Measurements from ENCODE around the gene NCS1. TPM values are rescaled to one million over a fixed set of nuclear protein-coding genes. Genes with fewer than 3 reads are reported as not detected.

NCS1 gene
- total and polyA plus RNA-seq, 2 donors (not counting 1 experiment from before 2014, with no cell fraction given) = 44.9 to 52.0 TPM

DNA sequence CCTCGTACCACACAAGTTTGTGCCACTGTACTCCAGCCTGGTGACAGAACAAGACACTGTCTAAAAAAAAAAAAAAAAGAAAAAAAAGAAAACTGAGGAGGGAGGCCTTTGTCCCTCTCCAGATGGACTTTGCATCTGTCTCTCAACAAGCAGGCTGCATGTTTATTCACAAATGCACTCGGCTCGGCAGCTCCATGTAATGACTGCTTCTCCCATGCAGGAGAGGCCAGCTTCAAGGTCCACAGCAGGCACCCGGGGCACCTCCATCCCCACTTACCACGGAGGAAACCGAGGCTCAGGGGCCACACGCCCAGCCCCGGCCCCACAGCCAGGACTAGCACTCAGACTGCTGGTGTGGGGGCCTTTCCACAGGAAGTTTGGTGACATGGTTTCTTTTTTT is 13.1 kb upstream of the NCS1 start:
- H3K9me3 ChIP-seq (ENCODE audit: control insufficient read depth, insufficient read depth, low read depth, low read length) = no peaks in the 10 kb centered on the region

DNA sequence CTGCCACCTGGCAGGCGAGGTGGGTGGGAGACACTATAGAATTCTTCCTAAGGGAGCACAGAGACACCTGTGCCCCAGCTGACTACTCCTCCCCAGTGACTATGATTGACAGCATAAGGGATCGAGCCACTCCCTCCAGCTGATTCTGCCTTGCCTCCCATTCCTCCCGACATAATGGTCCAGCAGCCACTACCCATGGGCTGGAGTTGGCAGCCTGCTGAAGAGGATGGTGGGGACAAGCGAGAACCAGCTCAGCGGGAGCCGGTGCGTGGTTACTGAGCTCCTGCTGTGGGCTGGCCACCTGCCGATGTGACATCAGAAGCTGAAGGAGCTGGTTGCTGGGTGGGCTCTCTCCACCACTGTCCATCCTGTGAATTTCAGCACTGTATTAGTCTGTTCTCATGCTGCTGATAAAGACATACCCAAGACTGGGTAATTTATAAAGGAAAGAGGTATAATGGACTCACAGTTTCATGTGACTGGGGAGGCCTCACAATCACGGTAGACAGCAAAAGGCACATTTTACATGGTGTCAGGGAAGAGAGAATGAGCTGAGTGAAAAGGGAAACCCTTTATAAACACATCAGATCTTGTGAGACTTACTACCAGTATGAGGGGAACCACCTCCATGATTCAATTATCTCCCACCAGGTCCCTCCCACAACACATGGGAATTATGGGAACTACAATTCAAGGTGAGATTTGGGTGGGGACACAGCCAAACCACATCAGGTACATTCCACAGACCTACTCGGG is 12.1 kb upstream of the NCS1 start:
- H3K36me3 ChIP-seq (ENCODE audit: control insufficient read depth, insufficient read depth, low read length) = no peaks in the 10 kb centered on the region
- H3K4me1 ChIP-seq (ENCODE audit: control insufficient read depth, extremely low read depth, insufficient read depth, low read length) = no peaks in the 10 kb centered on the region
- no peaks in the 10 kb centered on the region for H4K20me1 ChIP-seq (ENCODE audit: control insufficient read depth, extremely low read depth, insufficient read depth, low read length)
- H3K4me3 ChIP-seq (replicated peaks in 1 of 4; ENCODE audit: control extremely low read depth in 1 of 4, insufficient read depth in 1 of 4, low read depth in 3 of 4, low read length in 4 of 4) = no peak overlapping the region
- no peak overlapping the region for H3K27ac ChIP-seq (ENCODE audit: insufficient read depth, low read length)
- H2AFZ ChIP-seq (ENCODE audit: low read length) = no peak overlapping the region
- no peaks in the 10 kb centered on the region for H3K9me3 ChIP-seq (ENCODE audit: control insufficient read depth, insufficient read depth, low read depth, low read length)
- H3K27me3 ChIP-seq (ENCODE audit: control insufficient read depth, insufficient read depth, low read length) = no peaks in the 10 kb centered on the region
- H3K79me2 ChIP-seq (ENCODE audit: control insufficient read depth, insufficient read depth, low read length) = no peaks in the 10 kb centered on the region
- DNase-seq (ENCODE audit: low read depth in 2 of 2) = no peak
- TF ChIP-seq, protein P1, sequence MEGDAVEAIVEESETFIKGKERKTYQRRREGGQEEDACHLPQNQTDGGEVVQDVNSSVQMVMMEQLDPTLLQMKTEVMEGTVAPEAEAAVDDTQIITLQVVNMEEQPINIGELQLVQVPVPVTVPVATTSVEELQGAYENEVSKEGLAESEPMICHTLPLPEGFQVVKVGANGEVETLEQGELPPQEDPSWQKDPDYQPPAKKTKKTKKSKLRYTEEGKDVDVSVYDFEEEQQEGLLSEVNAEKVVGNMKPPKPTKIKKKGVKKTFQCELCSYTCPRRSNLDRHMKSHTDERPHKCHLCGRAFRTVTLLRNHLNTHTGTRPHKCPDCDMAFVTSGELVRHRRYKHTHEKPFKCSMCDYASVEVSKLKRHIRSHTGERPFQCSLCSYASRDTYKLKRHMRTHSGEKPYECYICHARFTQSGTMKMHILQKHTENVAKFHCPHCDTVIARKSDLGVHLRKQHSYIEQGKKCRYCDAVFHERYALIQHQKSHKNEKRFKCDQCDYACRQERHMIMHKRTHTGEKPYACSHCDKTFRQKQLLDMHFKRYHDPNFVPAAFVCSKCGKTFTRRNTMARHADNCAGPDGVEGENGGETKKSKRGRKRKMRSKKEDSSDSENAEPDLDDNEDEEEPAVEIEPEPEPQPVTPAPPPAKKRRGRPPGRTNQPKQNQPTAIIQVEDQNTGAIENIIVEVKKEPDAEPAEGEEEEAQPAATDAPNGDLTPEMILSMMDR (conservative IDR thresholded peaks at IDR 0.05 in 1 of 2, IDR thresholded peaks at IDR 0.05 in 1 of 2; ENCODE audit: low read depth in 1 of 2, low read length in 2 of 2) = no peak
- no peak for TF ChIP-seq EZH2 (IDR thresholded peaks at IDR 0.05; ENCODE audit: low read length, missing control alignments)
- H3K9ac ChIP-seq (ENCODE audit: insufficient read depth, low read length) = no peak overlapping the region
- no peak overlapping the region for H3K4me2 ChIP-seq (ENCODE audit: extremely low read depth, insufficient read depth, low read length)

More for the DNA sequence above, 13.1 kb upstream of the NCS1 start:
- TF ChIP-seq EZH2 (IDR thresholded peaks at IDR 0.05; ENCODE audit: low read length, missing control alignments) = no peak
- TF ChIP-seq, protein P1 (conservative IDR thresholded peaks at IDR 0.05 in 1 of 2, IDR thresholded peaks at IDR 0.05 in 1 of 2; ENCODE audit: low read depth in 1 of 2, low read length in 2 of 2) = no peak
- no peaks in the 10 kb centered on the region for H4K20me1 ChIP-seq (ENCODE audit: control insufficient read depth, extremely low read depth, insufficient read depth, low read length)
- H3K36me3 ChIP-seq (ENCODE audit: control insufficient read depth, insufficient read depth, low read length) = no peaks in the 10 kb centered on the region
- no peaks in the 10 kb centered on the region for H3K79me2 ChIP-seq (ENCODE audit: control insufficient read depth, insufficient read depth, low read length)
- no peak overlapping the region for H3K4me2 ChIP-seq (ENCODE audit: extremely low read depth, insufficient read depth, low read length)
- H3K4me1 ChIP-seq (ENCODE audit: control insufficient read depth, extremely low read depth, insufficient read depth, low read length) = no peaks in the 10 kb centered on the region
- no peak for DNase-seq (ENCODE audit: low read depth in 2 of 2)
- no peak overlapping the region for H3K4me3 ChIP-seq (replicated peaks in 1 of 4; ENCODE audit: control extremely low read depth in 1 of 4, insufficient read depth in 1 of 4, low read depth in 3 of 4, low read length in 4 of 4)
- no peaks in the 10 kb centered on the region for H3K27me3 ChIP-seq (ENCODE audit: control insufficient read depth, insufficient read depth, low read length)
- H2AFZ ChIP-seq (ENCODE audit: low read length) = no peak overlapping the region
- H3K9ac ChIP-seq (ENCODE audit: insufficient read depth, low read length) = no peak overlapping the region
- no peak overlapping the region for H3K27ac ChIP-seq (ENCODE audit: insufficient read depth, low read length)

DNA sequence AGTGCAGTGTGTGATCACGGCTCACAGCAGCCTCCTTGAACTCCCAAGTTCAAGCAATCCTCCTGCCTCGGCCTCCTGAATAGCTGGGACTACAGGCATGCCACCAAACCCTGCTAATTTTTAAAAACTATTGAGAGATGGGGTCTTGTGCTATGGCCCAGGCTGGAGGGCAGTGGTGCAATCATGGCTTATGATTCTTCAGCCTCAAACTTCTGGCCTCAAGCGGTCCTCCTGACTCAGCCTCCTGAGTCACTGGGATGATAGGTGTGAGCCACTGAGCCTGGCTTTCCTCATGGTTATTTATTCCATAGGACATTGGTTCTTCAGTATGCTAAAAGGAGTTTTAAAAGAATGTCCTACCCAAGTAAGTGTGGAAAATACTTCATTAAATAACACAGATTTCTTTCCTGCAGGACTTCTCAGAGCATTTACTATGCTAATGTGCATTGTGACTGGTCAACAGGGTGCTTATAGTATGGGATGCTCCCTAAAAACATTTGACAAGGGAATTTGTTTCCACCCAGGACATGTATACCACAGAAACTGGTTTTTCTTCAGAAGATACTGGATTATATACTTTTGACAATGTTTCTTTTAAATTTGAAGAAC is 11.2 kb upstream of the NCS1 start:
- Histone ChIP-seq H3K27ac (ENCODE audit: insufficient read depth, low read length) (no peak overlapping the region), H3K9me3 (ENCODE audit: control insufficient read depth, insufficient read depth, low read depth, low read length) (no peaks in the 10 kb centered on the region), H3K36me3 (ENCODE audit: control insufficient read depth, insufficient read depth, low read length) (no peaks in the 10 kb centered on the region), H3K79me2 (ENCODE audit: control insufficient read depth, insufficient read depth, low read length) (no peaks in the 10 kb centered on the region), H3K27me3 (ENCODE audit: control insufficient read depth, insufficient read depth, low read length) (no peaks in the 10 kb centered on the region), H3K9ac (ENCODE audit: insufficient read depth, low read length) (no peak overlapping the region), H3K4me1 (ENCODE audit: control insufficient read depth, extremely low read depth, insufficient read depth, low read length) (no peaks in the 10 kb centered on the region), H3K4me3 (replicated peaks in 1 of 4; ENCODE audit: control extremely low read depth in 1 of 4, insufficient read depth in 1 of 4, low read depth in 3 of 4, low read length in 4 of 4) (no peak overlapping the region), H4K20me1 (ENCODE audit: control insufficient read depth, extremely low read depth, insufficient read depth, low read length) (no peaks in the 10 kb centered on the region), H2AFZ (ENCODE audit: low read length) (no peak overlapping the region), H3K4me2 (ENCODE audit: extremely low read depth, insufficient read depth, low read length) (no peak overlapping the region)
- DNase-seq (ENCODE audit: low read depth in 2 of 2) = no peak
- TF ChIP-seq, protein P1 (conservative IDR thresholded peaks at IDR 0.05 in 1 of 2, IDR thresholded peaks at IDR 0.05 in 1 of 2; ENCODE audit: low read depth in 1 of 2, low read length in 2 of 2) = no peak
- TF ChIP-seq EZH2 (IDR thresholded peaks at IDR 0.05; ENCODE audit: low read length, missing control alignments) = no peak

All from fibroblast of lung (primary cell).